Subcutaneous adipose tissue (tissue), 4 donors: Measurements from ENCODE around the gene WNT2. TPM values are rescaled to one million over a fixed set of nuclear protein-coding genes. Genes with fewer than 3 reads are reported as not detected.

ENCODE experiments used
- small RNA-seq: library from RNA; depleted of rRNA; stranded (forward); fragments of <200 nt; gene quantifications from one replicate; pipeline ENCODE3, GENCODE V24; 2016
- total RNA-seq, 4 donors: library from RNA; depleted of rRNA; stranded (reverse); fragments of >200 nt; gene quantifications; one replicate each; pipeline ENCODE4 v1.1.0, GENCODE V29; 2016
- TF ChIP-seq, protein P1 (sequence below): fragments of 450-650 bp; IDR thresholded peaks from one replicate; pipeline ENCODE4 v1.5.1; 2016; ENCODE audit warnings: low read depth, mild to moderate bottlenecking, control low read depth, antibody characterized with exemption, moderate library complexity

WNT2 gene
- total RNA-seq, 4 donors from 2014 or later, result 0.38 to 1.8 (median 0.67) TPM

- TF ChIP-seq, protein P1, sequence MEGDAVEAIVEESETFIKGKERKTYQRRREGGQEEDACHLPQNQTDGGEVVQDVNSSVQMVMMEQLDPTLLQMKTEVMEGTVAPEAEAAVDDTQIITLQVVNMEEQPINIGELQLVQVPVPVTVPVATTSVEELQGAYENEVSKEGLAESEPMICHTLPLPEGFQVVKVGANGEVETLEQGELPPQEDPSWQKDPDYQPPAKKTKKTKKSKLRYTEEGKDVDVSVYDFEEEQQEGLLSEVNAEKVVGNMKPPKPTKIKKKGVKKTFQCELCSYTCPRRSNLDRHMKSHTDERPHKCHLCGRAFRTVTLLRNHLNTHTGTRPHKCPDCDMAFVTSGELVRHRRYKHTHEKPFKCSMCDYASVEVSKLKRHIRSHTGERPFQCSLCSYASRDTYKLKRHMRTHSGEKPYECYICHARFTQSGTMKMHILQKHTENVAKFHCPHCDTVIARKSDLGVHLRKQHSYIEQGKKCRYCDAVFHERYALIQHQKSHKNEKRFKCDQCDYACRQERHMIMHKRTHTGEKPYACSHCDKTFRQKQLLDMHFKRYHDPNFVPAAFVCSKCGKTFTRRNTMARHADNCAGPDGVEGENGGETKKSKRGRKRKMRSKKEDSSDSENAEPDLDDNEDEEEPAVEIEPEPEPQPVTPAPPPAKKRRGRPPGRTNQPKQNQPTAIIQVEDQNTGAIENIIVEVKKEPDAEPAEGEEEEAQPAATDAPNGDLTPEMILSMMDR, result no peak
Observed at GRCh38 chr7:117237646-117238045, 85.2 kb downstream of the WNT2 start.

DNA sequence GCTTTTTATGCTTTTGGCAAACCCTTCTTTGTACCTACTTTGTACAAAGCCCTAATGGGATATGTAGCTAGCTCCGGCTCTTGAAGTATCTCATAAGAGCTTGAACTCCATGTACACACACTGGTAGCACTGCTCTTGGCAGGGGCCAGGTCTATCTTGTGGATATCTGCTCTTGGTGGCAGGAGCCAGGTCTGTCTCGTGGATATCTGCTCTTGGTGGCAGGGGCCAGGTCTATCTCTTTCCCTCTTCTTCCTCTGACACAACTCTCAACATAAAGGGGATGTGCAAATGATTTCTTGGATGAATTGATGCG lies 91.9 kb downstream of the WNT2 start:
- TF ChIP-seq, protein P1, result no peak

DNA sequence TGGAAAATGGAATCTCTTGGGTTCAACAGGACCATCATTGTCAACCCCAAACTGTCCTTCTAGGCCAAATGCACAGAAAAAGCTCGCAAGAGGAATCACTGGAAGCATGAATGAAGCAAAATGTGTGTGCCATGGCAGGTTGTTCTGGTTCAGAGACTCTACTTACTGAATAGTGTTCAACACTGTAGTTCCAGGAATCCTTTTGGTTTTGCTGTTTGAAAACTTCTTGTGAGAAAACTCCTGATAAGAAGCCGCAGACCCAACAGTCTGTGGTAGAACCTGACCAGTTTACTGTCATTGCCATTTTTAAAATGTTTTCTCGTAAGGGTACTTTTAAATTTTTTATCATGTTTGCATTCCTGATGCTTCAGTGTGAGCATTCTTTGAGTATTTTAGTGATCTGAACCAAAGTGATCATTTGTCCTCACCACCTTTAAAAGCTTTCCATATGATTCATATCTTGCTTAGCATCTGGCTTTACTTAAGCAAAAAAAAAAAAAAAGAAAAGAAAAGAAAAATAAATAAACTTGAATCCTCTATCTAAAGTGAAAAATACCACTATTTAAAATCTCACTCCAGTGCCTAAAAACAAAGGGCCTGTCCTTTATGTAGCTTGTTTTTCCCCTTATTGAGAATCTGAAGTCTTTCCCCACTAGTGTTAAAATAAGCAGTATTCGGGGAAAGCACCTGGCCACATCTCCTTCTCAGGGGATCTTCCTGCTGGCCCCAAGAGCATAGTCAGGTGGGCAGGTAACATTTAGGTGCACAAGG lies 92.4 kb downstream of the WNT2 start:
- TF ChIP-seq, protein P1, result no peak

- TF ChIP-seq, protein P1, result no peak
Observed at GRCh38 chr7:117229350-117229749, 93.5 kb downstream of the WNT2 start.

- TF ChIP-seq, protein P1, result no peak
Observed at GRCh38 chr7:117227091-117227490, 95.8 kb downstream of the WNT2 start.

GRCh38 chr7:117225536-117225935 lies 97.3 kb downstream of the WNT2 start:
- TF ChIP-seq, protein P1, result no peak

Small RNAs within 50 kb of the gene (small RNA-seq; reads per million reads assigned to genes)
- not detected for gene MTCYBP6

Other genes with a start within 250 kb of the WNT2 start
- gene ASZ1, start 104.4 kb upstream of the WNT2 start, total RNA-seq, result not detected
- gene CFTR, start 157.0 kb upstream of the WNT2 start, total RNA-seq, result 1 to 10 TPM in 1 of 4 donors, not detected in 3; 2.6 TPM